ENCODE results near the gene SGPP2.

Gene SGPP2

DNA sequence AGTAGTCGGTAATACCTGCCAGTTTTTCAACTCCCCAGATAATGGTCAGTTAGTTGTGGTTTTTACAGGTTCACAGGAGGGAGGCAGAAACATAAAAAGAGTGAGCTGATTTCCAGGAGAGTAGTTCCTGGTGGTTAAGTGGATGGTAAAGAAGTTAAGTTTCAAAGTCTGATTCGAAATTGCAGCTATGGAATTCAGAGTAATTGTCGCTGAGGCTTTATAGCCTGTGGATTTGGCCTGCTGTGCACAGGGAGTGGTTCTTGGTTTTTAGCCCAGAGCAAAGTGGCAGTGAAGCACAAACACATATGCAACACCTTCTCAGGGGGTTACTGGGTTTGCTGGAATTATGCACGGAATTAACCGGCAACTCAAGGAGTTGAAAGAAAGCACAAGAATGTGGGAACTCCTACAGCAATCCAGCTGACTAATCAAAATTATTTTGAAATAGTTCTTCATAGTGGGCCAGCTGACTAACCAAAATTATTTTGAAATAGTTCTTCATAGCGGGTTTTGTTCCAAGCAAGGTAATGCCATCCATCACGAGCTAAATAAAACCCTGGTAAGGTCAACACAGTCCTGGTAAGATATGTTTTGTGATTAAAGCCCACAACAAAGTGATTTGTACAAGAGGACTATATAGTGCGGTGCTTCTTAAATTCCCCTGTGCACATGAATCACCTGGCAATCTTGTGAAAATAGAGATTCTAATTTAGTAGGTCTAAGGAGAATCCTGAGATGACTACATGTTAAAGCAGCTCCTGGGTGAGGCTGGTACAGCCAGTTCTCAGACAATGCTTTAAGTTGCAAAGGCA, 94.4 kb downstream of the SGPP2 start:
- Histone ChIP-seq H2AFZ (ENCODE audit: low read length) (no peak overlapping the region), H3K79me2 (ENCODE audit: low read length) (no peaks in the 10 kb centered on the region), H3K4me2 (ENCODE audit: low read depth, low read length) (no peak overlapping the region), H3K27me3 (replicated peaks; ENCODE audit: insufficient read depth, low read length) (no peaks in the 10 kb centered on the region), H4K20me1 (ENCODE audit: insufficient read depth, low read length) (no peaks in the 10 kb centered on the region), H3K27ac (ENCODE audit: low read length) (no peak overlapping the region), H3K9ac (ENCODE audit: low read length) (no peak overlapping the region), H3K4me1 (ENCODE audit: low read length) (no peaks in the 10 kb centered on the region), H3K9me3 (replicated peaks; ENCODE audit: insufficient read depth, low read length) (no peaks in the 10 kb centered on the region), H3F3A (ENCODE audit: insufficient read depth, low read length) (no peaks in the 10 kb centered on the region), H3K4me3 (ENCODE audit: low read length) (no peak overlapping the region), H3K9me2 (replicated peaks; ENCODE audit: insufficient read depth, low read length) (no peaks in the 10 kb centered on the region), H3K36me3 (replicated peaks; ENCODE audit: insufficient read depth, low read length) (no peaks in the 10 kb centered on the region)
- no peak for DNase-seq
- TF ChIP-seq, protein P1, sequence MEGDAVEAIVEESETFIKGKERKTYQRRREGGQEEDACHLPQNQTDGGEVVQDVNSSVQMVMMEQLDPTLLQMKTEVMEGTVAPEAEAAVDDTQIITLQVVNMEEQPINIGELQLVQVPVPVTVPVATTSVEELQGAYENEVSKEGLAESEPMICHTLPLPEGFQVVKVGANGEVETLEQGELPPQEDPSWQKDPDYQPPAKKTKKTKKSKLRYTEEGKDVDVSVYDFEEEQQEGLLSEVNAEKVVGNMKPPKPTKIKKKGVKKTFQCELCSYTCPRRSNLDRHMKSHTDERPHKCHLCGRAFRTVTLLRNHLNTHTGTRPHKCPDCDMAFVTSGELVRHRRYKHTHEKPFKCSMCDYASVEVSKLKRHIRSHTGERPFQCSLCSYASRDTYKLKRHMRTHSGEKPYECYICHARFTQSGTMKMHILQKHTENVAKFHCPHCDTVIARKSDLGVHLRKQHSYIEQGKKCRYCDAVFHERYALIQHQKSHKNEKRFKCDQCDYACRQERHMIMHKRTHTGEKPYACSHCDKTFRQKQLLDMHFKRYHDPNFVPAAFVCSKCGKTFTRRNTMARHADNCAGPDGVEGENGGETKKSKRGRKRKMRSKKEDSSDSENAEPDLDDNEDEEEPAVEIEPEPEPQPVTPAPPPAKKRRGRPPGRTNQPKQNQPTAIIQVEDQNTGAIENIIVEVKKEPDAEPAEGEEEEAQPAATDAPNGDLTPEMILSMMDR (IDR thresholded peaks at IDR 0.05; ENCODE audit: low read length), result no peak
- TF ChIP-seq EZH2phosphoT487 (IDR thresholded peaks at IDR 0.05; ENCODE audit: low read length) (no peak), EZH2 (optimal IDR thresholded peaks at IDR 0.05; ENCODE audit: low read depth, low read length) (no peak)

DNA sequence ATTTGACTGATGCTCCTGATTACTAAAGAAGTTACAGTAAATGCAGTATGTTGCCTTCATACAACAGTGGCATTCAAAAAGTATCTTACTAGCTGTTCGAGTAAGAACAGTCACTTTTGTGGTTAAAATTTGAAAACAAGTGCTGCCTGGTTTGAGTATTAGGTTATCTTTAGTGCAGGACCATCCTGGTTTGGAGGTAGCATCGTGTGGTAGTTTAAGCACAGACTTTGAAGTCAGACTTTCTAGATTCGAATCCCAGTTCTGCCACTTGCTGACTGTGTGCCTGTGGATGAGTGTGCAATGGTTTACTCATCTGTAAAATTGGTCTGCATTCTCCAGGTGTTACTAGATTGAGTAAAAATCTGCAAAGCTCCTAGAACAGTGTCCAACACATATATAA, 96.8 kb downstream of the SGPP2 start:
- Histone ChIP-seq H3K4me1 (ENCODE audit: low read length) (no peaks in the 10 kb centered on the region), H3K79me2 (ENCODE audit: low read length) (no peaks in the 10 kb centered on the region), H3F3A (ENCODE audit: insufficient read depth, low read length) (no peaks in the 10 kb centered on the region), H3K4me2 (ENCODE audit: low read depth, low read length) (no peak overlapping the region), H3K36me3 (replicated peaks; ENCODE audit: insufficient read depth, low read length) (no peaks in the 10 kb centered on the region), H3K4me3 (ENCODE audit: low read length) (no peak overlapping the region), H3K9ac (ENCODE audit: low read length) (no peak overlapping the region), H3K9me3 (replicated peaks; ENCODE audit: insufficient read depth, low read length) (no peaks in the 10 kb centered on the region), H3K27ac (ENCODE audit: low read length) (no peak overlapping the region), H3K9me2 (replicated peaks; ENCODE audit: insufficient read depth, low read length) (no peaks in the 10 kb centered on the region), H4K20me1 (ENCODE audit: insufficient read depth, low read length) (no peaks in the 10 kb centered on the region), H2AFZ (ENCODE audit: low read length) (no peak overlapping the region), H3K27me3 (replicated peaks; ENCODE audit: insufficient read depth, low read length) (no peaks in the 10 kb centered on the region)
- DNase-seq, result no peak
- TF ChIP-seq EZH2 (optimal IDR thresholded peaks at IDR 0.05; ENCODE audit: low read depth, low read length) (no peak), EZH2phosphoT487 (IDR thresholded peaks at IDR 0.05; ENCODE audit: low read length) (no peak)
- TF ChIP-seq, protein P1 (IDR thresholded peaks at IDR 0.05; ENCODE audit: low read length), result no peak

GRCh38 chr2:222522082-222522481, 97.7 kb downstream of the SGPP2 start:
- Histone ChIP-seq H3K4me2 (ENCODE audit: low read depth, low read length) (no peak overlapping the region), H3K27ac (ENCODE audit: low read length) (no peak overlapping the region), H3K9me2 (replicated peaks; ENCODE audit: insufficient read depth, low read length) (no peaks in the 10 kb centered on the region), H3K27me3 (replicated peaks; ENCODE audit: insufficient read depth, low read length) (no peaks in the 10 kb centered on the region), H3K4me3 (ENCODE audit: low read length) (no peak overlapping the region), H3F3A (ENCODE audit: insufficient read depth, low read length) (no peaks in the 10 kb centered on the region), H3K36me3 (replicated peaks; ENCODE audit: insufficient read depth, low read length) (no peaks in the 10 kb centered on the region), H3K4me1 (ENCODE audit: low read length) (no peaks in the 10 kb centered on the region), H3K79me2 (ENCODE audit: low read length) (no peaks in the 10 kb centered on the region), H3K9ac (ENCODE audit: low read length) (no peak overlapping the region), H2AFZ (ENCODE audit: low read length) (no peak overlapping the region), H3K9me3 (replicated peaks; ENCODE audit: insufficient read depth, low read length) (no peaks in the 10 kb centered on the region), H4K20me1 (ENCODE audit: insufficient read depth, low read length) (no peaks in the 10 kb centered on the region)
- TF ChIP-seq EZH2phosphoT487 (IDR thresholded peaks at IDR 0.05; ENCODE audit: low read length) (no peak), EZH2 (optimal IDR thresholded peaks at IDR 0.05; ENCODE audit: low read depth, low read length) (no peak)
- TF ChIP-seq, protein P1 (IDR thresholded peaks at IDR 0.05; ENCODE audit: low read length), result no peak
- no peak for DNase-seq
